Tibial nerve (tissue), 4 donors: ENCODE measurements around the gene MRPS11. TPM values are rescaled to one million over a fixed set of nuclear protein-coding genes. Genes with fewer than 3 reads are reported as not detected.

ENCODE experiments used
- DNase-seq, 2 donors: peaks; one replicate each; pipeline ENCODE4 v3.0.0-alpha.2; 2019; ENCODE audit warnings: low spot score in 2 of 2
- H3K27ac ChIP-seq, 4 donors: fragments of 200-600 bp; sonication (generic) in 3 of 4; one replicate each; pipeline ENCODE4 v1.5.1; 2017 to 2019; ENCODE audit warnings: mild to moderate bottlenecking in 1 of 4
- H3K27me3 ChIP-seq, 2 donors: fragments of 200-600 bp; sonication (generic) in 1 of 2; one replicate each; pipeline versions ENCODE4 v1.5.1 to v1.6.0; 2017 to 2019
- H3K36me3 ChIP-seq, 3 donors: fragments of 200-600 bp; sonication (generic); one replicate each; pipeline ENCODE4 v1.5.1; 2018 to 2019
- H3K4me1 ChIP-seq, 4 donors: fragments of 200-600 bp; sonication (generic) in 3 of 4; one replicate each; pipeline ENCODE4 v1.5.1; 2017 to 2019
- H3K4me3 ChIP-seq, 4 donors: fragments of 200-600 bp; sonication (generic) in 3 of 4; one replicate each; pipeline ENCODE4 v1.5.1; 2017 to 2019; ENCODE audit warnings: mild to moderate bottlenecking in 1 of 4, moderate library complexity in 1 of 4
- H3K9me3 ChIP-seq, 4 donors: fragments of 200-600 bp; sonication (generic) in 3 of 4; one replicate each; pipeline ENCODE4 v1.5.1; 2017 to 2019
- EP300 ChIP-seq, 2 donors: sonication (generic); formaldehyde crosslinking; IDR thresholded peaks; one replicate each; pipeline ENCODE4 v1.6.1; 2017; ENCODE audit warnings: antibody characterized with exemption in 2 of 2, mild to moderate bottlenecking in 1 of 2
- POLR2A ChIP-seq, 2 donors: fragments of 450-650 bp; IDR thresholded peaks; one replicate each; pipeline ENCODE4 v1.6.1; 2017; ENCODE audit warnings: antibody characterized with exemption in 2 of 2, mild to moderate bottlenecking in 2 of 2, moderate library complexity in 2 of 2
- WGBS, 2 donors: methylation state at CpG; one replicate each; pipeline ENCODE4 v1.1.5; 2018; 5-methylcytosine and 5-hydroxymethylcytosine counted together
- total RNA-seq, 4 donors: library from RNA; depleted of rRNA; stranded (reverse); fragments of >200 nt; gene quantifications; one replicate each; pipeline ENCODE4 v1.1.0, GENCODE V29; 2016
- TF ChIP-seq, protein P1 (sequence below), 5 experiments: fragments of 200-600 bp in 3 of 5; fragments of 450-650 bp in 2 of 5; sonication (generic) in 3 of 5; IDR thresholded peaks; one replicate each; pipeline ENCODE4 v1.5.1; 2016 to 2019; ENCODE audit warnings: antibody characterized with exemption in 5 of 5, mild to moderate bottlenecking in 3 of 5, moderate library complexity in 2 of 5

The MRPS11 gene
- total RNA-seq, 4 donors from 2014 or later, result 22.2 to 45.4 (median 37.1) TPM

DNA sequence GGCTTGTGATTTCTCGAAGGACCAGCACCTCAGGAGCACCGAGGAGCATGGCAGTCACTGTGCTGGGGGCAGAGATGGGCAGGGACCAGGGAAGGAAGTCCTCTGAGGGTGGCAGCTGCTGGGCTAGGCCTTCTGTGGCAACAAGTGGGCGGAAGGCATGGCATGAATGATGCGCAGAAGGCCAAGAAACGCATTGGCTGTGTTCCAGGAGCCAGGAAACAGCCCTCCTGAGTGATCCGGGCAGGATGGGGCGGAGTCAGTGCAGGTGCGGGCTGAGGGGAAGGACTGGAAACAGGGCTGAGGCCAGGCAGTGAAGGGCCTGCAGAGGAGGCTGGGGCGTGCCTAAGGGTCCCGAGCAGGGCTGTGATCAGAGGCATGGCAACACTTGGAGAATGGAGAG is 23.6 kb downstream of the MRPS11 start:
- Histone ChIP-seq H3K4me1 (no peaks in the 10 kb centered on the region), H3K36me3 (peaks cover 0 to 24% (median 0%) of the 10 kb centered on the region in 3 donors), H3K4me3 (no peak overlapping the region), H3K27me3 (no peaks in the 10 kb centered on the region), H3K9me3 (no peaks in the 10 kb centered on the region), H3K27ac (no peak overlapping the region)
- no peak for DNase-seq
- WGBS, 2 donors, result 62 to 63% methylated on average over 10 of the region's 10 CpGs
- TF ChIP-seq, protein P1, sequence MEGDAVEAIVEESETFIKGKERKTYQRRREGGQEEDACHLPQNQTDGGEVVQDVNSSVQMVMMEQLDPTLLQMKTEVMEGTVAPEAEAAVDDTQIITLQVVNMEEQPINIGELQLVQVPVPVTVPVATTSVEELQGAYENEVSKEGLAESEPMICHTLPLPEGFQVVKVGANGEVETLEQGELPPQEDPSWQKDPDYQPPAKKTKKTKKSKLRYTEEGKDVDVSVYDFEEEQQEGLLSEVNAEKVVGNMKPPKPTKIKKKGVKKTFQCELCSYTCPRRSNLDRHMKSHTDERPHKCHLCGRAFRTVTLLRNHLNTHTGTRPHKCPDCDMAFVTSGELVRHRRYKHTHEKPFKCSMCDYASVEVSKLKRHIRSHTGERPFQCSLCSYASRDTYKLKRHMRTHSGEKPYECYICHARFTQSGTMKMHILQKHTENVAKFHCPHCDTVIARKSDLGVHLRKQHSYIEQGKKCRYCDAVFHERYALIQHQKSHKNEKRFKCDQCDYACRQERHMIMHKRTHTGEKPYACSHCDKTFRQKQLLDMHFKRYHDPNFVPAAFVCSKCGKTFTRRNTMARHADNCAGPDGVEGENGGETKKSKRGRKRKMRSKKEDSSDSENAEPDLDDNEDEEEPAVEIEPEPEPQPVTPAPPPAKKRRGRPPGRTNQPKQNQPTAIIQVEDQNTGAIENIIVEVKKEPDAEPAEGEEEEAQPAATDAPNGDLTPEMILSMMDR (IDR thresholded peaks at IDR 0.05), result no peak
- TF ChIP-seq POLR2A (IDR thresholded peaks at IDR 0.05), result no peak
- no peak for TF ChIP-seq EP300 (IDR thresholded peaks at IDR 0.05)

DNA sequence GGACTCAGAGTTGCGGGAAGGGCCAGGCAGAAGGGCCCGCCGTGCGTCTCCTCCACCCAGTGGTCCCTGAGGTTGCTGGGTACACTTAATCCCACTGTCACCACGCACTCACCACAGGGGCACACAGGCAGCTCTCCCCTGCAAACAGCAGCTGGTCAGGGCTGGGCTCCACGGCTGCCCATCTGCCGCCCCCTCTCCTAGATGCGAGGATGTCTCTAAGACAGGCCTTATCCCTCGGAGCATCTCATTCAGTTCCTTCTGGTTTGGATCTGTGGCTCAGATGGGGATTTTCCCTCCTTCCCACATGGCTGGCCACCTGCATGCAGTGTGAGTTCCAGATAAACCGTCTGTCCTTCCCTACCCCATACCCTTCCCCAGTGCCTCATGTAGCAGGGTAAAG is 26.3 kb downstream of the MRPS11 start:
- no peak overlapping the region for H3K4me3 ChIP-seq
- H3K4me1 ChIP-seq, result no peaks in the 10 kb centered on the region
- H3K27me3 ChIP-seq, result no peaks in the 10 kb centered on the region
- DNase-seq, result no peak
- WGBS, 2 donors, result 79 to 87% methylated on average over 8 of the region's 10 CpGs
- no peak overlapping the region for H3K27ac ChIP-seq
- peaks cover 0 to 51% (median 0%) of the 10 kb centered on the region in 3 donors for H3K36me3 ChIP-seq
- H3K9me3 ChIP-seq, result no peaks in the 10 kb centered on the region
- TF ChIP-seq POLR2A (IDR thresholded peaks at IDR 0.05) (no peak), EP300 (IDR thresholded peaks at IDR 0.05) (no peak)
- TF ChIP-seq, protein P1 (IDR thresholded peaks at IDR 0.05), result no peak

DNA sequence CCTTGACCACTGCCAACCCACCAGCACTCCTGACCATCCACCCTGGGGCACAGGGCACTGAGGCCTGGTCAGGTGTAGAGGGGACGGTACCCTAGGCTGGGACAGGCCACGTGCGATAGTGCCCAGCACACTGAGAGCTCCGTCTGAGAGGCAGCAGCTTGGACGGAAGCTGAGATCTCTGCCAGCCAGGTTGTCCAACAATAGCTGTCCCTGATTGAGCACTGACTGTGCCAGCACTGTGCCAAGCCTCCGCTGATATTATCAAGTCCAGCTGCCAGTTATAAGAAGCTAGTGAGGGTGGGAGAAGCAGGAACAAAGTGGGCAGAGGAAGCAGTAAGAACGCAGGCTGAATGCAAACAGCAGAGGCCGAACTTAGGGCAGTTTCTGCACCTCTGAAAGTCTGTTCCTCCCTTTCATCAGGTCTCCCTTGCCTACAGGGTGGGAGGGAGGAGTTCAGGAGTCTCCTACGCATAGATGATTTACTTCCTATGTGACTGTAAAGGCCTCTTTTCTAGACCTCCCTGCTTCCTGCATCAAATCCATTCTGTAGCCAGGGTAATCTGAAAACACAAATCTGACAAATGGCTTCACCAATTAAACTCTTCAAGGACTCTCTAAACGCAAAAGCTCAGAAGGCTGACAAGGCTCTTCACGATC is 29.7 kb downstream of the MRPS11 start:
- Histone ChIP-seq H3K4me1 (no peaks in the 10 kb centered on the region), H3K27me3 (no peaks in the 10 kb centered on the region), H3K9me3 (no peaks in the 10 kb centered on the region), H3K36me3 (peaks cover 0 to 61% (median 0%) of the 10 kb centered on the region in 3 donors), H3K27ac (no peak overlapping the region), H3K4me3 (no peak overlapping the region)
- no peak for DNase-seq
- TF ChIP-seq, protein P1 (IDR thresholded peaks at IDR 0.05), result no peak
- TF ChIP-seq EP300 (IDR thresholded peaks at IDR 0.05) (no peak), POLR2A (IDR thresholded peaks at IDR 0.05) (no peak)
- WGBS, 2 donors, result 83 to 90% methylated on average over 11 of the region's 11 CpGs

DNA sequence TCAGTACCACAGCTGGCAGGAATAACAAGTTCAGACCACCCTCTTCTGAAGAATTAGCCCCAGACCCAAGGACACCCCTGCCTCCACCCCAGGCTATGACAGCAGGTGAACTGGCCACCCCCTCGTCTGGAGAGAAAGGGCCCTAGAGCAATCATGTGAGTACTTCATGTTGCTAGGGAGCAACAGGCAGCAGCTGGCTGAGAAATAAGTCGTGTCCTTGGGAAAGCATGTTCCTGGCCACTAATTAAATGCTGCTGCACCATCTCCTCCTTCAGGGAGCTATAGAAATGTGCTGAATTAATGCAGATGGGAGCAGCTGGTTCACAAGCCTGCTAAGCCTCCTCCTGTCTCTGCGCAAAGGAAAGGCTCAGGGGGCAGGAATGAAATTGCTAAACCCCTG is 31.5 kb downstream of the MRPS11 start:
- Histone ChIP-seq H3K4me3 (no peak overlapping the region), H3K27ac (no peak overlapping the region), H3K27me3 (no peaks in the 10 kb centered on the region), H3K36me3 (peaks cover 0 to 69% (median 0%) of the 10 kb centered on the region in 3 donors), H3K9me3 (no peaks in the 10 kb centered on the region), H3K4me1 (no peaks in the 10 kb centered on the region)
- no peak for DNase-seq
- WGBS, 2 donors, result 70 to 84% methylated on average over 3 of the region's 3 CpGs
- TF ChIP-seq EP300 (IDR thresholded peaks at IDR 0.05) (no peak), POLR2A (IDR thresholded peaks at IDR 0.05) (no peak)
- TF ChIP-seq, protein P1 (IDR thresholded peaks at IDR 0.05), result no peak

DNA sequence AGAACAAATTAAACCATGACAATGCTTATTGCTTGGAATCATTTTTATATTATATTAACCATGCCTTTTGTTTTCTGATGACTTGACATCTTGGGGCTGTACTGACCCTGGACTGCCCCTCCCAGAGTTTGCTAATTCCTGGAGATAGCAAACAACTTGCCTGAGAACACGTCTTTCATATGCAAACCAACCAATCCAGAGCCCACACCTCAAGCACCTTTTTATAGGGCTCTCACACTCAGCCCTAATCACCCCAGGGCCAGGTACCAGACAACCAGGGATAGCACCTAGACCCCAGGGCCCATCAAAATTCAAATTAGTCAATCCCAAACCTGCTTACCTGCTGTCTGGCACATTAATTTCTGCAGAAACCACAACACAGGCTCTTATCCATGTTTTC is 36.9 kb downstream of the MRPS11 start:
- Histone ChIP-seq H3K36me3 (peaks cover 0 to 72% (median 0%) of the 10 kb centered on the region in 3 donors), H3K27me3 (no peaks in the 10 kb centered on the region)
- WGBS, 2 donors, result 70 to 71% methylated on average over 1 of the region's 1 CpG

More for the DNA sequence above, 36.9 kb downstream of the MRPS11 start:
- TF ChIP-seq POLR2A (IDR thresholded peaks at IDR 0.05), result no peak
- TF ChIP-seq, protein P1 (IDR thresholded peaks at IDR 0.05), result no peak
- no peak for TF ChIP-seq EP300 (IDR thresholded peaks at IDR 0.05)
- DNase-seq, result no peak
- Histone ChIP-seq H3K27ac (no peak overlapping the region), H3K4me1 (no peaks in the 10 kb centered on the region), H3K4me3 (no peak overlapping the region), H3K9me3 (no peaks in the 10 kb centered on the region)
